ENCODE results near the gene TSPAN16. TPM values are rescaled to one million over a fixed set of nuclear protein-coding genes. Genes with fewer than 3 reads are reported as not detected.

TSPAN16 gene
- total RNA-seq, 1 experiment from 2014 or later, result not detected

GRCh38 chr19:11363881-11364280 lies 67.9 kb downstream of the TSPAN16 start:
- Mint-ChIP-seq H3K27ac (ENCODE audit: unreplicated experiment) (no peak overlapping the region), H3K4me3 (ENCODE audit: unreplicated experiment) (no peak overlapping the region), H3K36me3 (ENCODE audit: insufficient read depth, unreplicated experiment) (no peaks in the 10 kb centered on the region), H3K27me3 (ENCODE audit: insufficient read depth, unreplicated experiment) (no peaks in the 10 kb centered on the region), H3K9me3 (ENCODE audit: unreplicated experiment) (no peaks in the 10 kb centered on the region), H3K4me1 (ENCODE audit: low read depth, unreplicated experiment) (peaks cover 7% of the 10 kb centered on the region)
- CTCF ChIA-PET, result interaction anchor here (0.7 kb wide), 1 partner anchor 181 kb away, joined by 3 read pairs; no protein-coding TSS in a partner anchor
- no peaks in the 10 kb centered on the region for H3K4me1 ChIP-seq
- DNase-seq, result no peak
- TF ChIP-seq CTCF (IDR thresholded peaks at IDR 0.05; ENCODE audit: insufficient read depth in 1 of 2, low read depth in 1 of 2, low read length in 1 of 2, severe bottlenecking in 1 of 2, unreplicated experiment in 1 of 2), result no peak
- no peaks in the 10 kb centered on the region for H3K27me3 ChIP-seq (replicated peaks; ENCODE audit: control insufficient read depth, insufficient read depth, low read length)
- H3K9me3 ChIP-seq, result no peaks in the 10 kb centered on the region
- intact Hi-C loops (cut with micrococcal nuclease; ENCODE audit: unreplicated experiment), result no loop called here
- POLR2A ChIA-PET, result no interaction called here
- no peaks in the 10 kb centered on the region for H3K36me3 ChIP-seq (ENCODE audit: control insufficient read depth, insufficient read depth, low read length)
- no peak overlapping the region for H3K4me3 ChIP-seq (ENCODE audit: low read depth, low read length)
- BruUV-seq (replicated peaks), result no TSS peak

- no peaks in the 10 kb centered on the region for H3K27me3 Mint-ChIP-seq (ENCODE audit: insufficient read depth, unreplicated experiment)
- peaks cover 7% of the 10 kb centered on the region for H3K4me1 Mint-ChIP-seq (ENCODE audit: low read depth, unreplicated experiment)
- Histone ChIP-seq H3K9me3 (no peaks in the 10 kb centered on the region), H3K36me3 (ENCODE audit: control insufficient read depth, insufficient read depth, low read length) (no peaks in the 10 kb centered on the region), H3K4me3 (ENCODE audit: low read depth, low read length) (no peak overlapping the region), H3K4me1 (no peaks in the 10 kb centered on the region), H3K27me3 (replicated peaks; ENCODE audit: control insufficient read depth, insufficient read depth, low read length) (no peaks in the 10 kb centered on the region)
- intact Hi-C loops (cut with micrococcal nuclease; ENCODE audit: unreplicated experiment), result no loop called here
- no peak overlapping the region for H3K27ac Mint-ChIP-seq (ENCODE audit: unreplicated experiment)
- H3K4me3 Mint-ChIP-seq (ENCODE audit: unreplicated experiment), result no peak overlapping the region
- H3K9me3 Mint-ChIP-seq (ENCODE audit: unreplicated experiment), result no peaks in the 10 kb centered on the region
- no peak for DNase-seq
- ChIA-PET CTCF (interaction anchor here (0.7 kb wide), 1 partner anchor 180 kb away, joined by 3 read pairs; no protein-coding TSS in a partner anchor), POLR2A (no interaction called here)
- peaks cover 3% of the 10 kb centered on the region for H3K36me3 Mint-ChIP-seq (ENCODE audit: insufficient read depth, unreplicated experiment)
- no peak for TF ChIP-seq CTCF (IDR thresholded peaks at IDR 0.05; ENCODE audit: insufficient read depth in 1 of 2, low read depth in 1 of 2, low read length in 1 of 2, severe bottlenecking in 1 of 2, unreplicated experiment in 1 of 2)
- no TSS peak for BruUV-seq (replicated peaks)
Measured at GRCh38 chr19:11364296-11364904, 68.4 kb downstream of the TSPAN16 start.

GRCh38 chr19:11364935-11365334 lies 69.0 kb downstream of the TSPAN16 start:
- POLR2A ChIA-PET, result no interaction called here
- BruUV-seq (replicated peaks), result no TSS peak
- no peak overlapping the region for H3K4me3 Mint-ChIP-seq (ENCODE audit: unreplicated experiment)
- Histone ChIP-seq H3K36me3 (ENCODE audit: control insufficient read depth, insufficient read depth, low read length) (no peaks in the 10 kb centered on the region), H3K9me3 (no peaks in the 10 kb centered on the region), H3K4me1 (no peaks in the 10 kb centered on the region), H3K4me3 (ENCODE audit: low read depth, low read length) (no peak overlapping the region), H3K27me3 (replicated peaks; ENCODE audit: control insufficient read depth, insufficient read depth, low read length) (no peaks in the 10 kb centered on the region)
- no peaks in the 10 kb centered on the region for H3K9me3 Mint-ChIP-seq (ENCODE audit: unreplicated experiment)
- no peak for DNase-seq
- TF ChIP-seq CTCF (IDR thresholded peaks at IDR 0.05; ENCODE audit: insufficient read depth in 1 of 2, low read depth in 1 of 2, low read length in 1 of 2, severe bottlenecking in 1 of 2, unreplicated experiment in 1 of 2), result no peak
- H3K27me3 Mint-ChIP-seq (ENCODE audit: insufficient read depth, unreplicated experiment), result no peaks in the 10 kb centered on the region
- CTCF ChIA-PET, result no interaction called here
- no peak overlapping the region for H3K27ac Mint-ChIP-seq (ENCODE audit: unreplicated experiment)
- peaks cover 7% of the 10 kb centered on the region for H3K4me1 Mint-ChIP-seq (ENCODE audit: low read depth, unreplicated experiment)
- peaks cover 6% of the 10 kb centered on the region for H3K36me3 Mint-ChIP-seq (ENCODE audit: insufficient read depth, unreplicated experiment)
- intact Hi-C loops (cut with micrococcal nuclease; ENCODE audit: unreplicated experiment), result no loop called here

Other genes starting within 250 kb of the TSPAN16 start
- gene LDLR, start 206.7 kb upstream of the TSPAN16 start, total RNA-seq (2022), result 68.9 and 83.4 TPM in 2 replicates
- 35.7 and 44.8 TPM in 2 replicates for gene SPC24, start 140.4 kb upstream of the TSPAN16 start, total RNA-seq (2022)
- 17.6 and 21.2 TPM in 2 replicates for gene KANK2, start 98.6 kb upstream of the TSPAN16 start, total RNA-seq (2022)
- not detected in 2 replicates for gene ANGPTL8, start 56.5 kb upstream of the TSPAN16 start, total RNA-seq (2022)
- gene DOCK6, start 33.6 kb upstream of the TSPAN16 start, total RNA-seq (2022), result 84.1 and 94.3 TPM in 2 replicates
- gene RAB3D, start 43.5 kb downstream of the TSPAN16 start, total RNA-seq (2022), result 28.0 and 35.2 TPM in 2 replicates
- gene TMEM205, start 50.1 kb downstream of the TSPAN16 start, total RNA-seq (2022), result 68.3 and 76.1 TPM in 2 replicates
- gene CCDC159, start 50.4 kb downstream of the TSPAN16 start, total RNA-seq (2022), result 11.7 and 13.9 TPM in 2 replicates
- gene PLPPR2, start 59.3 kb downstream of the TSPAN16 start, total RNA-seq (2022), result 5.6 and 7.4 TPM in 2 replicates
- 3.7 and 3.9 TPM in 2 replicates for gene SWSAP1, start 78.5 kb downstream of the TSPAN16 start, total RNA-seq (2022)
- 6.1 and 7.9 TPM in 2 replicates for gene EPOR, start 88.2 kb downstream of the TSPAN16 start, total RNA-seq (2022)
- gene RGL3, start 123.2 kb downstream of the TSPAN16 start, total RNA-seq (2022), result 53.1 and 58.8 TPM in 2 replicates
- gene ODAD3, start 139.0 kb downstream of the TSPAN16 start, total RNA-seq (2022), result not detected in 2 replicates
- 412 and 456 TPM in 2 replicates for gene PRKCSH, start 139.5 kb downstream of the TSPAN16 start, total RNA-seq (2022)
- not detected in 2 replicates for gene ELAVL3, start 184.9 kb downstream of the TSPAN16 start, total RNA-seq (2022)
- 6.1 and 8.9 TPM in 2 replicates for gene ZNF653, start 209.7 kb downstream of the TSPAN16 start, total RNA-seq (2022)
- 39.8 and 44.8 TPM in 2 replicates for gene ECSIT, start 233.0 kb downstream of the TSPAN16 start, total RNA-seq (2022)
- 0.54 and 0.84 TPM in 2 replicates for gene CNN1, start 242.7 kb downstream of the TSPAN16 start, total RNA-seq (2022)

Data from Caco-2 (cell line).